GM12891 (cell line): ENCODE data around the gene TSEN2.
"Not testable (repeated sequence)": the region's sequence is repeated elsewhere in the genome, so short reads cannot be mapped to it uniquely, and the experiment has no call there.

Experiments used
- DNase-seq: peaks from one replicate; pipeline ENCODE4 v3.0.0; 2011; ENCODE audit warnings: low spot score; ENCODE audit not compliant: insufficient read length
- FAIRE-seq: peaks from 2 replicates; lab custom pipeline; 2011; peaks lifted over from hg19 to GRCh38; lab: Jason Lieb, UNC
- PAX5 ChIP-seq: IDR thresholded peaks from 2 replicates; pipeline ENCODE4 v1.6.1; 2011; ENCODE audit warnings: low read length, moderate library complexity, mild to moderate bottlenecking; ENCODE audit not compliant: insufficient read depth, severe bottlenecking
- POLR2A ChIP-seq: IDR thresholded peaks from 2 replicates; pipeline ENCODE4 v1.6.1; 2011; ENCODE audit warnings: low read depth, low read length, control low read depth
- POLR2AphosphoS5 ChIP-seq: IDR thresholded peaks from 2 replicates; pipeline ENCODE4 v1.6.1; 2011; ENCODE audit warnings: low read depth, low read length, control low read depth
- POU2F2 ChIP-seq: IDR thresholded peaks from 2 replicates; pipeline ENCODE4 v1.6.1; 2011; ENCODE audit warnings: low read depth, mild to moderate bottlenecking, control low read depth, low read length, moderate library complexity
- SPI1 ChIP-seq: IDR thresholded peaks from 2 replicates; pipeline ENCODE4 v1.6.1; 2011; ENCODE audit warnings: low read depth, low read length, control low read depth
- TAF1 ChIP-seq: IDR thresholded peaks from 2 replicates; pipeline ENCODE4 v1.6.1; 2011; ENCODE audit warnings: low read depth, low read length, control low read depth

The TSEN2 gene

GRCh38 chr3:12444582-12445471, 39.5 kb upstream of the TSEN2 start:
- TF ChIP-seq POLR2AphosphoS5 (no peak), TAF1 (no peak), POLR2A (no peak), POU2F2 (no peak), PAX5 (no peak), SPI1 (no peak)
- no peak for DNase-seq
- no peak for FAIRE-seq

- FAIRE-seq (no peak), DNase-seq (no peak)
- TF ChIP-seq TAF1: no peak
- TF ChIP-seq POLR2AphosphoS5: no peak
- no peak for TF ChIP-seq POU2F2
- no peak for TF ChIP-seq PAX5
- TF ChIP-seq POLR2A: no peak
- no peak for TF ChIP-seq SPI1
Observed at GRCh38 chr3:12445523-12446240, 38.6 kb upstream of the TSEN2 start.

DNA sequence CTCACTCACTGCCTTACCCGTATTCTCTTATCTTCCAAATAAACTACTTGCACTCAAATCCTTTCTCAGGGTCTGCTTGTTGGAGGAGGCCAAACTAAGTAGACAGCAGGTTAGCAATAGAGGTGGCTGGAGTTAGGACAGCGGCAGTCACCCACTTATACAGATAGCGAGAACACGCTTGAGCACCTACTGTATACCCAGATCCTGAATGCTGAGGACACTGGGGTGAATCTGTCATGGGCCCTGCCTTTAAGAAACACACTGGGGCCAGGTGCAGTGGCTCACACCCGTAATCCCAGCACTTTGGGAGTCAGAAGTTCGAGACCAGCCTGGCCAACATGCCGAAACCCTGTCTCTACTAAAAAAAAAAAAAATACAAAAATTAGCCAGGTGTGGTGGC, 38.0 kb upstream of the TSEN2 start:
- FAIRE-seq: no peak
- TF ChIP-seq TAF1: no peak
- no peak for TF ChIP-seq POU2F2
- no peak for TF ChIP-seq POLR2A
- no peak for TF ChIP-seq POLR2AphosphoS5
- no peak for TF ChIP-seq SPI1
- TF ChIP-seq PAX5: no peak
- DNase-seq: no peak

- DNase-seq (no peak), FAIRE-seq (no peak)
- no peak for TF ChIP-seq PAX5
- TF ChIP-seq POLR2A: no peak
- TF ChIP-seq POLR2AphosphoS5: no peak
- no peak for TF ChIP-seq TAF1
- TF ChIP-seq POU2F2: no peak
- no peak for TF ChIP-seq SPI1
Observed at GRCh38 chr3:12447075-12447474, 37.2 kb upstream of the TSEN2 start.

DNA sequence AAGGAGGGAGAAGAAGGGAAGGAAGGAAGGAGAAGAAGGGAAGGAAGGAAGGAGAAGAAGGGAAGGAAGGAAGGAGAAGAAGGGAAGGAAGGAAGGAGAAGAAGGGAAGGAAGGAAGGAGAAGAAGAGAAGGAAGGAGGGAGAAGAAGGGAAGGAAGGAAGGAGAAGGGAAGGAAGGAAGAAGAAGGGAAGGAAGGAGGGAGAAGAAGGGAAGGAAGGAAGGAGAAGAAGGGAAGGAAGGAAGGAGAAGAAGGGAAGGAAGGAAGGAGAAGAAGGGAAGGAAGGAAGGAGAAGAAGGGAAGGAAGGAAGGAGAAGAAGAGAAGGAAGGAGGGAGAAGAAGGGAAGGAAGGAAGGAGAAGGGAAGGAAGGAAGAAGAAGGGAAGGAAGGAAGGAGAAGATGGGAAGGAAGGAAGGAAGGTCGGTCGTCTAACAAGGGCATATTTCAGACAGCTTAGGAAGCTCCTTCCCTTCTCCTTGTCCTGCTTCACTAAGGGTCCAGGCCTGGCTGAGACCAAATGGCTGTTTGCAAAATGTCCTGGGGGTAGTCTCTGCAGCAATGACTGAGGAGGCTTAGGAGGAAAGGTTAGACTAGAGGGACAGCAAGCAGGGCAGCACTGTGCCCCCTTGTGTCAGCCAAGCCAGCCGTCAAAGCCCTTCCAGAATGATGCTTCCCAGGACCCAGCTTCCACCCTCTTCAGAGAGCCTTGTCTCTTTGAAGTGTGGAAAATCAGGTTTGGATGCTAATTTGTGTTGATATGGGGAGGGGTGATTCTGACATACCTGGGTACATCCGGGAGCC, 35.7 kb upstream of the TSEN2 start:
- not testable (repeated sequence) for DNase-seq, FAIRE-seq

GRCh38 chr3:12449889-12450682, 34.2 kb upstream of the TSEN2 start:
- TF ChIP-seq SPI1 (no peak), POU2F2 (no peak), POLR2A (no peak), PAX5 (no peak), POLR2AphosphoS5 (no peak), TAF1 (no peak)
- DNase-seq (no peak), FAIRE-seq (no peak)

DNA sequence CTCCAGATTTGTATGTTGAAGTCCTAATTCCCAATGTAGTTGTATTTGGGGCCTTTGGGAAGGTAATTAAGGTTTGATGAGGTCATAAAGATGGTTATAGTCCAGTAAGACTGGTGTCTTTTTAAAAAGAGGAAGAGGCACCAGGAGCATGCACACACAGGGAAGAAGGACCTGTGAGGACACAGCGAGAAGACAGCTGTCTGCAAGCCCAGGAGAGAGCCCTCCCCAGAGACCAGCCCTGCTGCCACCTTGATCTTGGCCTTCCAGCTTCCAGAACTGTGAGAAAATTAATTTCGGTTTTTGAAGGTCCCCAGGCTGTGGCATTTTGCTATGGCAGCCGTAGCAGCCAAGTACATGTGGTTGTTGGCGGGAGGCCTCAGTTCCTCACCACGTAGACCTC, 32.8 kb upstream of the TSEN2 start:
- FAIRE-seq: no peak
- no peak for DNase-seq

GRCh38 chr3:12451960-12452359, 32.3 kb upstream of the TSEN2 start:
- DNase-seq (no peak), FAIRE-seq (no peak)
- no peak for TF ChIP-seq POU2F2
- TF ChIP-seq POLR2AphosphoS5: no peak
- TF ChIP-seq SPI1: no peak
- TF ChIP-seq POLR2A: no peak
- no peak for TF ChIP-seq PAX5
- no peak for TF ChIP-seq TAF1

More for the DNA sequence above, 32.8 kb upstream of the TSEN2 start:
- TF ChIP-seq TAF1: no peak
- TF ChIP-seq PAX5: no peak
